Stomach (tissue), 9 donors: ENCODE results near the gene NELL1. TPM values are rescaled to one million over a fixed set of nuclear protein-coding genes. Genes with fewer than 3 reads are reported as not detected.

Source experiments
- DNase-seq, 2 donors: peaks; one replicate each; pipeline versions ENCODE4 v3.0.0 to v3.0.0-alpha.2; 2013 to 2019
- H3K27ac ChIP-seq, 5 donors: fragments of 200-600 bp in 4 of 5; sonication (generic) in 4 of 5; one replicate each; pipeline ENCODE4 v1.5.1; 2013 to 2019; ENCODE audit warnings: mild to moderate bottlenecking in 1 of 5, moderate library complexity in 1 of 5
- H3K27me3 ChIP-seq, 3 donors: fragments of 200-600 bp; sonication (generic); one replicate each; pipeline ENCODE4 v1.5.1; 2017 to 2019; ENCODE audit warnings: mixed run types in 1 of 3
- H3K36me3 ChIP-seq, 4 donors: fragments of 200-600 bp; sonication (generic); 1 replicate in 3 of 4; 2 replicates in 1 of 4; pipeline ENCODE4 v1.5.1; 2016 to 2019
- H3K4me1 ChIP-seq, 4 donors: fragments of 200-600 bp; sonication (generic); one replicate each; pipeline ENCODE4 v1.5.1; 2016 to 2019
- H3K4me3 ChIP-seq, 4 donors: fragments of 200-600 bp; sonication (generic) in 3 of 4; one replicate each; pipeline ENCODE4 v1.5.1; 2016 to 2019; ENCODE audit warnings: mild to moderate bottlenecking in 1 of 4
- H3K9me3 ChIP-seq, 4 donors: fragments of 200-600 bp; sonication (generic); one replicate each; pipeline ENCODE4 v1.5.1; 2016 to 2019
- CTCF ChIP-seq, 7 experiments: fragments of 450-650 bp in 4 of 7; fragments of 200-600 bp in 3 of 7; sonication (generic) in 3 of 7; IDR thresholded peaks; one replicate each; pipeline ENCODE4 v1.5.1; 2016 to 2019; ENCODE audit warnings: antibody characterized with exemption in 7 of 7, control low read depth in 2 of 7, mild to moderate bottlenecking in 1 of 7
- EP300 ChIP-seq: sonication (generic); formaldehyde crosslinking; IDR thresholded peaks from one replicate; pipeline ENCODE4 v1.6.1; 2017; ENCODE audit warnings: antibody characterized with exemption
- POLR2A ChIP-seq, 4 donors: fragments of 450-650 bp; IDR thresholded peaks; one replicate each; pipeline ENCODE4 v1.6.1; 2016; ENCODE audit warnings: antibody characterized with exemption in 4 of 4, control low read depth in 2 of 4, mild to moderate bottlenecking in 1 of 4, moderate library complexity in 1 of 4
- POLR2AphosphoS5 ChIP-seq, 3 donors: sonication (generic); formaldehyde crosslinking; IDR thresholded peaks; one replicate each; pipeline ENCODE4 v1.6.1; 2016; ENCODE audit warnings: antibody characterized with exemption in 3 of 3
- WGBS, 5 donors: extraction: QIAGEN DNeasy Blood & Tissue Kit in 3 of 5; methylation state at CpG; one replicate each; pipeline versions ENCODE4 v1.1.5 to v1.1.7; 2013 to 2018; 5-methylcytosine and 5-hydroxymethylcytosine counted together
- intact Hi-C: fragments of 100-400 bp; cut with DNase I; formaldehyde crosslinking; loops from one replicate; pipeline ENCODE4 v1.15.1; 2023; ENCODE audit warnings: low total_unique reads
- polyA plus RNA-seq, 3 donors: library from polyadenylated mRNA; stranded (reverse); fragments of 200-250 nt; gene quantifications; one replicate each; pipeline ENCODE4 v1.2.3, GENCODE V29; 2013
- total RNA-seq, 5 donors: library from RNA; depleted of rRNA; stranded (reverse); fragments of >200 nt; gene quantifications; one replicate each; pipeline versions ENCODE4 v1.1.0 to v1.2.3, GENCODE V29; 2014 to 2016
- donor health status: healthy with polysubstance abuse.
- donor health status: Bipolar disorder and iron deficiency.
- donor health status: healthy.

NELL1 gene
- total and polyA plus RNA-seq, 8 donors = 0.05 to 15.4 (median 2.7) TPM; not detected in 5

GRCh38 chr11:20835561-20835960 lies 166.2 kb downstream of the NELL1 start:
- no peak for DNase-seq
- H3K36me3 ChIP-seq = no peaks in the 10 kb centered on the region
- WGBS, 5 donors = 56 to 75% (median 71%) methylated on average over 3 of the region's 3 CpGs
- no peaks in the 10 kb centered on the region for H3K9me3 ChIP-seq
- H3K27ac ChIP-seq = no peak overlapping the region
- intact Hi-C loops = no loop called here
- TF ChIP-seq POLR2AphosphoS5 (IDR thresholded peaks at IDR 0.05) (no peak), CTCF (IDR thresholded peaks at IDR 0.05) (no peak), POLR2A (IDR thresholded peaks at IDR 0.05) (no peak), EP300 (no peak)
- no peak overlapping the region for H3K4me3 ChIP-seq
- no peaks in the 10 kb centered on the region for H3K4me1 ChIP-seq
- no peaks in the 10 kb centered on the region for H3K27me3 ChIP-seq

GRCh38 chr11:20839231-20839630 lies 169.8 kb downstream of the NELL1 start:
- TF ChIP-seq POLR2A (IDR thresholded peaks at IDR 0.05) (no peak), POLR2AphosphoS5 (IDR thresholded peaks at IDR 0.05) (no peak), CTCF (IDR thresholded peaks at IDR 0.05) (no peak), EP300 (no peak)
- intact Hi-C loops = no loop called here
- no peaks in the 10 kb centered on the region for H3K4me1 ChIP-seq
- H3K27ac ChIP-seq = no peak overlapping the region
- no peak for DNase-seq
- no peaks in the 10 kb centered on the region for H3K27me3 ChIP-seq
- H3K9me3 ChIP-seq = no peaks in the 10 kb centered on the region
- 35 to 39% (median 37%) methylated on average over 3 of the region's 3 CpGs for WGBS, 5 donors
- no peak overlapping the region for H3K4me3 ChIP-seq
- H3K36me3 ChIP-seq = no peaks in the 10 kb centered on the region

DNA sequence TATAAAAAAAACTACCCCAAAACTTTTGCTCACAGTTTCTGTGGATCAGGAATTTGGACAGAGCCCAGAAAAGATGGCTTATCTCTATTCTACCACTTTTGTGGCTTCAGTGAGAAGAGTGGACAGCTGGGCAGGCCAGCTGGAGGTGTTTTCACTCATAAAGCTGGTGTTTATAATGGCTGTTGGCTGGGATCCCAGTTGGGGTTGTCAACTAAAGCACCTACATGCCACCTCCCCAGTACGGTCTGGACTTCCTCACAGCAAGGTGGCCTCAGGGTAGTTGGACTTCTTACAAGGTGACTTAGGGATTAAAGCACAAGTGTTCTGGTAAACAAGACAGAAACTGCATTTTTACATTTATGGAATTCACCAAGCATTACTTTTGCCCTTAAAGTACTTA lies 171.0 kb downstream of the NELL1 start:
- DNase-seq = peak in 1 of 2 donors; percentile 31
- H3K9me3 ChIP-seq = no peaks in the 10 kb centered on the region
- 21 to 67% (median 36%) methylated on average over 1 of the region's 1 CpG for WGBS, 5 donors

DNA sequence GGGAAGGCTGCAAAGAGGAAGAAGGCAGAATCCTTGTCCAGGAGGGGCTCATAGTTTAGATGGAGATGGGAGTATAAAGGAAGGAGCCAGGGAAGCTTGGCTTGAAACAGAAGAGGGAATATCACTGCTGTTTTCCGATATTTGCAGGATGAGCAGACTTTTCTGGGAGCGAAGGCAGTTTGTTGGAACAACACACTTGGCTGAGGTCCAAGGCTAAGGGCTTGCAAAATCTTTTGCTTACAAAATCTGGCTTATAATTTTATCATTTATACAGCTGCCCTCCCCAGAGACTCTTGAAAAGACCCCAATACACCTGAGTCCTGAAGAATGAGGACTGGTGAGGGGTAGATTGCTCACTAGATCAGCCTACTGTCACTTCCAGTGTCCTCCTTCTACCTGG lies 174.8 kb downstream of the NELL1 start:
- intact Hi-C loops = no loop called here
- H3K9me3 ChIP-seq = no peaks in the 10 kb centered on the region
- WGBS, 5 donors = 63 to 89% (median 77%) methylated on average over 2 of the region's 2 CpGs
- H3K27ac ChIP-seq = no peak overlapping the region
- H3K36me3 ChIP-seq = no peaks in the 10 kb centered on the region
- H3K4me3 ChIP-seq = no peak overlapping the region
- no peak for TF ChIP-seq EP300
- TF ChIP-seq POLR2AphosphoS5 (IDR thresholded peaks at IDR 0.05) = no peak
- TF ChIP-seq CTCF (IDR thresholded peaks at IDR 0.05) = no peak
- no peak for TF ChIP-seq POLR2A (IDR thresholded peaks at IDR 0.05)
- H3K4me1 ChIP-seq = no peaks in the 10 kb centered on the region
- DNase-seq = no peak
- H3K27me3 ChIP-seq = no peaks in the 10 kb centered on the region

More for the DNA sequence above, 171.0 kb downstream of the NELL1 start:
- Histone ChIP-seq H3K4me3 (no peak overlapping the region), H3K36me3 (no peaks in the 10 kb centered on the region), H3K27ac (no peak overlapping the region), H3K4me1 (no peaks in the 10 kb centered on the region), H3K27me3 (no peaks in the 10 kb centered on the region)
- intact Hi-C loops = no loop called here
- no peak for TF ChIP-seq POLR2A (IDR thresholded peaks at IDR 0.05)
- TF ChIP-seq CTCF (IDR thresholded peaks at IDR 0.05) = no peak
- no peak for TF ChIP-seq EP300
- TF ChIP-seq POLR2AphosphoS5 (IDR thresholded peaks at IDR 0.05) = no peak
